HCT116 (cell line): ENCODE measurements around the gene FLRT1. TPM values are rescaled to one million over a fixed set of nuclear protein-coding genes. Genes with fewer than 3 reads are reported as not detected.

Experiments used
- ATAC-seq: fragments of 200-7000 bp; cut with Tn5 transposase; 2 replicates; pipeline ENCODE4 v1.9.1; 2020; ENCODE audit warnings: mild to moderate bottlenecking, moderate library complexity
- BruUV-seq: library from RNA; stranded (reverse); fragments of 400-500 nt; replicated peaks from 2 replicates; lab custom pipeline; 2021; lab: Mats Ljungman, UMichigan
- CTCF ChIA-PET: fragments of 300-600 bp; sonication (Branson Sonifier 250); formaldehyde crosslinking; loops from one replicate; lab custom pipeline; 2021; ENCODE audit warnings: antibody characterized with exemption; lab: Charles Lee
- POLR2A ChIA-PET: fragments of 300-600, 350-600 bp; sonication (Branson Sonifier 250); formaldehyde crosslinking; loops from one replicate; lab custom pipeline; 2021; ENCODE audit warnings: antibody characterized with exemption; lab: Charles Lee
- RAD21 ChIA-PET, 2 experiments: fragments of 300-600 bp; sonication (Branson Sonifier 250); formaldehyde crosslinking; loops; one replicate each; lab custom pipeline; 2023; ENCODE audit warnings: low total read pairs in 2 of 2; ENCODE audit not compliant: uncharacterized antibody in 2 of 2, unreplicated experiment in 2 of 2, low non-redundant PET in 1 of 2; lab: Charles Lee
- DNase-seq: peaks from one replicate; pipeline ENCODE4 v3.0.0-alpha.2; 2010; ENCODE audit warnings: low read depth, low spot score
- H2AFZ ChIP-seq: fragments of 200-600 bp; shearing (Covaris generic), sonication (generic); 2 replicates; pipeline ENCODE4 v1.6.1; 2017; ENCODE audit warnings: low read depth, mixed run types, mixed read lengths, antibody characterized with exemption, low read length; ENCODE audit not compliant: poor library complexity, severe bottlenecking
- H3K27ac ChIP-seq: 2 replicates; pipeline ENCODE4 v1.5.1; 2012; ENCODE audit warnings: low read depth, low read length
- H3K27me3 ChIP-seq: fragments of 200-600 bp; sonication (generic); 2 replicates; pipeline ENCODE4 v1.6.1; 2016; ENCODE audit warnings: mixed run types, low read length, mixed read lengths; ENCODE audit not compliant: insufficient read depth
- H3K36me3 ChIP-seq, 2 experiments: fragments of 200-500 bp in 1 of 2; fragments of 200-600 bp in 1 of 2; sonication (Bioruptor generic) in 1 of 2; sonication (generic) in 1 of 2; 2 replicates each; pipeline versions ENCODE4 v1.5.1 to v1.6.1; 2014 to 2016; ENCODE audit warnings: low read length in 2 of 2, inconsistent platforms in 1 of 2, mixed read lengths in 1 of 2, mixed run types in 1 of 2; ENCODE audit not compliant: insufficient read depth in 2 of 2, control insufficient read depth in 1 of 2
- H3K4me1 ChIP-seq, 2 experiments: fragments of 200-600 bp in 1 of 2; sonication (generic) in 1 of 2; 2 replicates each; pipeline versions ENCODE4 v1.5.1 to v1.6.1; 2012 to 2017; ENCODE audit warnings: low read length in 2 of 2, inconsistent platforms in 1 of 2, mild to moderate bottlenecking in 1 of 2, mixed read lengths in 1 of 2, mixed run types in 1 of 2, moderate library complexity in 1 of 2; ENCODE audit not compliant: insufficient read depth in 2 of 2, control insufficient read depth in 1 of 2
- H3K4me2 ChIP-seq: fragments of 200-600 bp; sonication (generic); 2 replicates; pipeline ENCODE4 v1.6.1; 2017; ENCODE audit warnings: mixed run types, low read length, mixed read lengths
- H3K4me3 ChIP-seq, 2 experiments: fragments of 200-600 bp in 1 of 2; sonication (generic) in 1 of 2; replicated peaks in 1 of 2; 2 replicates each; pipeline ENCODE4 v1.5.1; 2011 to 2016; ENCODE audit warnings: low read length in 2 of 2, control low read depth in 1 of 2, low read depth in 1 of 2, mild to moderate bottlenecking in 1 of 2, mixed read lengths in 1 of 2, mixed run types in 1 of 2
- H3K79me2 ChIP-seq: fragments of 200-600 bp; sonication (generic); 2 replicates; pipeline ENCODE4 v1.6.1; 2017; ENCODE audit warnings: mild to moderate bottlenecking, mixed run types, low read length, moderate library complexity, mixed read lengths; ENCODE audit not compliant: insufficient read depth
- H3K9ac ChIP-seq: fragments of 200-600 bp; sonication (generic); 2 replicates; pipeline ENCODE4 v1.6.1; 2016; ENCODE audit warnings: low read length, mixed read lengths
- H3K9me2 ChIP-seq: fragments of 200-600 bp; sonication (generic), shearing (Covaris generic); 2 replicates; pipeline ENCODE4 v1.6.1; 2017; ENCODE audit warnings: mixed run types, mild to moderate bottlenecking, moderate library complexity; ENCODE audit not compliant: insufficient read depth
- H3K9me3 ChIP-seq, 2 experiments: fragments of 200-500 bp in 1 of 2; fragments of 200-600 bp in 1 of 2; sonication (Bioruptor generic) in 1 of 2; sonication (generic) in 1 of 2; 2 replicates each; pipeline ENCODE4 v1.6.1; 2014 to 2017; ENCODE audit warnings: low read length in 2 of 2, mixed read lengths in 2 of 2, inconsistent platforms in 1 of 2, low read depth in 1 of 2, mild to moderate bottlenecking in 1 of 2, mixed run types in 1 of 2, moderate library complexity in 1 of 2; ENCODE audit not compliant: control insufficient read depth in 1 of 2, insufficient read depth in 1 of 2
- H4K20me1 ChIP-seq: fragments of 200-600 bp; sonication (generic), shearing (Covaris generic); 2 replicates; pipeline ENCODE4 v1.6.1; 2017; ENCODE audit warnings: mixed run types, mild to moderate bottlenecking, moderate library complexity; ENCODE audit not compliant: insufficient read depth
- CBX3 ChIP-seq: IDR thresholded peaks from 2 replicates; pipeline ENCODE4 v1.6.1; 2012; ENCODE audit warnings: low read depth
- CEBPB ChIP-seq: IDR thresholded peaks from 2 replicates; pipeline ENCODE4 v1.6.1; 2012; ENCODE audit warnings: low read depth
- ELF1 ChIP-seq: IDR thresholded peaks from 2 replicates; pipeline ENCODE4 v1.6.1; 2012; ENCODE audit warnings: low read depth, borderline replicate concordance
- EZH2 ChIP-seq: fragments of 200-600 bp; sonication (generic); IDR thresholded peaks from 2 replicates; pipeline ENCODE4 v1.6.1; 2017; ENCODE audit warnings: antibody characterized with exemption, mixed run types
- JUND ChIP-seq: IDR thresholded peaks from 2 replicates; pipeline ENCODE4 v1.6.1; 2012
- REST ChIP-seq: IDR thresholded peaks from 2 replicates; pipeline ENCODE4 v1.6.1; 2012; ENCODE audit warnings: low read depth
- SP1 ChIP-seq: IDR thresholded peaks from 2 replicates; pipeline ENCODE4 v1.6.1; 2012; ENCODE audit warnings: low read depth
- TCF7L2 ChIP-seq: IDR thresholded peaks from 2 replicates; pipeline ENCODE4 v1.7.0; 2011; ENCODE audit warnings: borderline replicate concordance, inconsistent platforms; ENCODE audit not compliant: insufficient read depth, insufficient read length; ENCODE audit errors: extremely low read depth
- YY1 ChIP-seq: IDR thresholded peaks from 2 replicates; pipeline ENCODE4 v1.6.1; 2011; ENCODE audit warnings: low read length, low read depth, moderate library complexity, mild to moderate bottlenecking; ENCODE audit not compliant: insufficient replicate concordance; ENCODE audit errors: extremely low read depth
- ZFX ChIP-seq: fragments of 450-650 bp; IDR thresholded peaks from 2 replicates; pipeline ENCODE4 v1.6.1; 2017
- intact Hi-C: fragments of 100-400 bp; cut with micrococcal nuclease; formaldehyde crosslinking; loops from 2 replicates; pipeline ENCODE4 v1.10.0; 2022
- total RNA-seq: library from RNA; stranded (reverse); gene quantifications from one replicate; pipeline ENCODE4 v1.2.1, GENCODE V29; 2021; ENCODE audit not compliant: unreplicated experiment
- TF ChIP-seq, protein P1 (sequence below), 3 experiments: fragments of 200-600 bp in 1 of 3; sonication (generic) in 1 of 3; IDR thresholded peaks in 2 of 3; conservative IDR thresholded peaks in 1 of 3; 2 replicates each; pipeline ENCODE4 v1.5.1; 2012 to 2017; ENCODE audit warnings: low read depth in 2 of 3, low read length in 2 of 3, antibody characterized with exemption in 1 of 3, borderline replicate concordance in 1 of 3, control low read depth in 1 of 3, mild to moderate bottlenecking in 1 of 3, mixed read lengths in 1 of 3, mixed run types in 1 of 3, moderate library complexity in 1 of 3; ENCODE audit not compliant: insufficient read depth in 1 of 3

The FLRT1 gene
- total RNA-seq, 1 experiment from 2014 or later: 0.15 TPM

DNA sequence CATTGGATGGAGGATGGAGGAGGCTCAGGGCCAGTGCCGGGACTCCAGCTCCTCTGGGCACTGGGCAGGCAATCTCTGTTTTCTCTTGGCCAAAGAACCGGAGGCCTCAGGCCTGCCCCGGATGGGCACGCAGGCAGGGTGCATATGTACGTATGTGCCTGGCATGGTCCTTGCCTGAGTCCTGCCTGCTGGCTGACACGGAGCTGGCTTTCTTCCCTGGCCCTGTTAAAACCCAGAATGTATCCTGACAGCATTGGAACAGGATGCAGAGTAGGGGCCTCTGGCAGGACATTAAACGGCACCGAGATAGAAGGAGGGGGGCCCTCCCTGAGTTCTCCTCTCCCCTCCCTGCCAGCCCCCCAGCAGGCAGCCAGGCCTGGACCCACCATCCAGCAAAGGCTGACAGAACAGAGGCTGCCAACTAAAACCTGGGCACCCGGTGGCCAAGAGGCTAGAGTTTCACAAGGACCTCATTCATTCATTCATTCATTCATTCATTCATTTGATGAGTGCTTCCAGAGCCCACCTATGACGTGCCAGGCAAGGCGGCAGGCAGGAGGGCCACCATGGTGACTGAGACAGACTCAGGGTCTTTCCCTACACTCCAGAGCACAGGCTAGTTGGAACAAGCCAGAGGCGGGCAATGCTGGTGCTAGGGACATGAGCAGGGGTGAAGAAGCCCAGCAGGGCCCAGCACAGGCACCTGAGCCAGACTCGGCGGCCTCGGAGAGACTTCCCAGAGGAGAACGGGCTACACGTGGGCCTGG lies 28.8 kb downstream of the FLRT1 start:
- POLR2A ChIA-PET: no interaction called here
- H3K9ac ChIP-seq: no peak overlapping the region
- ATAC-seq: no peak

More for the DNA sequence above, 28.8 kb downstream of the FLRT1 start:
- RAD21 ChIA-PET: no interaction called here
- TF ChIP-seq TCF7L2 (no peak), ELF1 (no peak), REST (no peak), EZH2 (no peak), SP1 (no peak), YY1 (no peak), JUND (no peak), ZFX (no peak), CEBPB (no peak), CBX3 (no peak)
- TF ChIP-seq, protein P1, sequence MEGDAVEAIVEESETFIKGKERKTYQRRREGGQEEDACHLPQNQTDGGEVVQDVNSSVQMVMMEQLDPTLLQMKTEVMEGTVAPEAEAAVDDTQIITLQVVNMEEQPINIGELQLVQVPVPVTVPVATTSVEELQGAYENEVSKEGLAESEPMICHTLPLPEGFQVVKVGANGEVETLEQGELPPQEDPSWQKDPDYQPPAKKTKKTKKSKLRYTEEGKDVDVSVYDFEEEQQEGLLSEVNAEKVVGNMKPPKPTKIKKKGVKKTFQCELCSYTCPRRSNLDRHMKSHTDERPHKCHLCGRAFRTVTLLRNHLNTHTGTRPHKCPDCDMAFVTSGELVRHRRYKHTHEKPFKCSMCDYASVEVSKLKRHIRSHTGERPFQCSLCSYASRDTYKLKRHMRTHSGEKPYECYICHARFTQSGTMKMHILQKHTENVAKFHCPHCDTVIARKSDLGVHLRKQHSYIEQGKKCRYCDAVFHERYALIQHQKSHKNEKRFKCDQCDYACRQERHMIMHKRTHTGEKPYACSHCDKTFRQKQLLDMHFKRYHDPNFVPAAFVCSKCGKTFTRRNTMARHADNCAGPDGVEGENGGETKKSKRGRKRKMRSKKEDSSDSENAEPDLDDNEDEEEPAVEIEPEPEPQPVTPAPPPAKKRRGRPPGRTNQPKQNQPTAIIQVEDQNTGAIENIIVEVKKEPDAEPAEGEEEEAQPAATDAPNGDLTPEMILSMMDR (IDR thresholded peaks at IDR 0.05 in 2 of 3, conservative IDR thresholded peaks at IDR 0.05 in 1 of 3; ENCODE audit: borderline replicate concordance in 1 of 3, insufficient read depth in 1 of 3, low read depth in 2 of 3, low read length in 2 of 3): no peak
- TF ChIP-seq, all 23 proteins: peak for 0
- Histone ChIP-seq H4K20me1 (no peaks in the 10 kb centered on the region), H3K4me1 (no peaks in the 10 kb centered on the region), H3K27ac (no peak overlapping the region), H3K4me2 (no peak overlapping the region), H3K9me2 (no peaks in the 10 kb centered on the region), H3K79me2 (no peaks in the 10 kb centered on the region), H3K27me3 (no peaks in the 10 kb centered on the region), H3K4me3 (no peak overlapping the region), H2AFZ (no peak overlapping the region), H3K36me3 (no peaks in the 10 kb centered on the region), H3K9me3 (no peaks in the 10 kb centered on the region)
- intact Hi-C loops: no loop called here
- no peak for DNase-seq
- CTCF ChIA-PET: no interaction called here
- no TSS peak for BruUV-seq
